Measurements from ENCODE around the gene NFAM1. TPM values are rescaled to one million over a fixed set of nuclear protein-coding genes. Genes with fewer than 3 reads are reported as not detected.

NFAM1 gene
- total RNA-seq, 1 experiment from 2014 or later = 0.18 TPM

DNA sequence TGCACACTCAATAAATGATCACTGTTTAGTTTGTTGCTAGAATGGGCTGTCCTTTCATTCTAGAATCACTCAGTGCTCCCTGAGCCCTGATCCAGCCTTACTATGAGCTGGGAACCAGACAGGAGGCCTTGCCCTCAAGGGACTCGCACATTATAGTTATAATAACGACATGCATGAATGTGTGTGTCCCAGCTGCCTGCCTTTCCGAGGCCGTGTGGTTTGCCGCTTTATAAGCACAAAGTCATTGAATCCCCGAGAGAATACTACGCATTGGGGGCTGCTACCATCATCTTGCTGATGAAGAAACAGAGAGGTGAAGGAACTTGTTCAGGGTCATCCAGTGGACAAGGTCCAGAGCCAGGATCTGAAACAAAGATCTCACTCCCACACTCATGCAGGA is 75.7 kb downstream of the NFAM1 start:
- H3K9me3 ChIP-seq (replicated peaks) = no peaks in the 10 kb centered on the region
- no peaks in the 10 kb centered on the region for H3K27me3 ChIP-seq
- no peak for DNase-seq
- H3K36me3 ChIP-seq = no peaks in the 10 kb centered on the region
- no peak overlapping the region for H3K27ac ChIP-seq
- H3K4me3 ChIP-seq = no peak overlapping the region
- no peaks in the 10 kb centered on the region for H3K4me1 ChIP-seq

DNA sequence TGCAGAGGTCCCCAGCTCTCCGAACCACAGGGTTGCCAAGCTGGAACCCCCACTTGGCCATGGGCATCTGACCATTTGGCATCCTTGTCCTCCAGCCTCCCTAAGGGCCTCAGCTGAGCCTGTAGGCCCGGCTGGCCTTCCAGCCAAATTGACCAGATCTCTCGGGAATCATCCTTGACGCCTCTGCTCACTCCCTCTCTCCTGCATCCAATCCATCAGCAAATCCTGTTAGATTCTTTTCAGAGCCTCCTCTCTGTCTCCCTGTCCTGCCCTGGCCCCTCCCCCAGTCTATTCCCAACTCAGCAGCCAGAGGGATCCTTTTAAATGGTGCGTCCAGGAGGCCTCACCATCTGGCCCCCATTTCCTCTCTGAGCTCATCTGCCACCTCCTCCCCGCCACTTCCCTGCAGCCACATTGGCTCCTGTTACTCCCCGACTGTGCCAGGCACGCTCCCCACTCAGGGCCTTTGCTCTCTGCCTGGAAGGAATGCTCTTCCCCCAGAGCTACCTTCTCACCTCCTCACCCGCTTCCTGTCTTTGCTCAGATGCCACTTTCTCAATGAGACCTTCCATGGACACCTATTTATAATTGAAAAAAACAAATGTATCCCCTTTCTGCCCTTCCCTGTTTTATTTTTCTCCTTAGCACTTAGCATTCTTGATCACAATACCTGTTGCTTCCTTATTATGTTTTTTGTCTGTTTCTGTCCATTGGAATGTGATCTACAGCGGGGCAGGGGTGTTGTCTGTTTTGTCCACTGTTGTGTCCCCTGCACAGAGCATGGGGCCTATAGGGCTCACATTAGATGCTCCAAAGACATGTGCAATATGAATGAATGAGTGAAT is 78.1 kb downstream of the NFAM1 start:
- no peak overlapping the region for H3K27ac ChIP-seq
- no peaks in the 10 kb centered on the region for H3K4me1 ChIP-seq

DNA sequence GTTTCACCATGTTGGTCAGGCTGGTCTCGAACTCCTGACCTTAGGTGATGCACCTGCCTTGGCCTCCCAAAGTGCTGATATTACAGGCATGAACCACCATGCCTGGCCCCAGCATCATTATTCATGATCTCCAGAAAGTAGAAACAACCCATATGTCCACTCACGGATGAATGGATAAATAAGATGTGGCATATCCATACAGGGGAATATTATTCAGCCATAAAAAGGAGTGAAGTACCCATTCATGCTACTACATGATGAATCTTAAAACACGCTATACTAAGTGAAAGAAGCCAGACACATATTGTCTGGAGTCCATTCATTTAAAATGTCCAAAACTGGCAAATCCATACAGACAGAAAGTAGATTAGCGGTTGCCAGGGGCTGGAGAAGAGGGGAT is 81.8 kb downstream of the NFAM1 start:
- H3K9me3 ChIP-seq (replicated peaks) = no peaks in the 10 kb centered on the region

More for the DNA sequence above, 78.1 kb downstream of the NFAM1 start:
- no peak overlapping the region for H3K4me3 ChIP-seq
- no peaks in the 10 kb centered on the region for H3K27me3 ChIP-seq
- no peaks in the 10 kb centered on the region for H3K9me3 ChIP-seq (replicated peaks)
- peak; percentile 24 to 52 for DNase-seq
- no peaks in the 10 kb centered on the region for H3K36me3 ChIP-seq

DNA sequence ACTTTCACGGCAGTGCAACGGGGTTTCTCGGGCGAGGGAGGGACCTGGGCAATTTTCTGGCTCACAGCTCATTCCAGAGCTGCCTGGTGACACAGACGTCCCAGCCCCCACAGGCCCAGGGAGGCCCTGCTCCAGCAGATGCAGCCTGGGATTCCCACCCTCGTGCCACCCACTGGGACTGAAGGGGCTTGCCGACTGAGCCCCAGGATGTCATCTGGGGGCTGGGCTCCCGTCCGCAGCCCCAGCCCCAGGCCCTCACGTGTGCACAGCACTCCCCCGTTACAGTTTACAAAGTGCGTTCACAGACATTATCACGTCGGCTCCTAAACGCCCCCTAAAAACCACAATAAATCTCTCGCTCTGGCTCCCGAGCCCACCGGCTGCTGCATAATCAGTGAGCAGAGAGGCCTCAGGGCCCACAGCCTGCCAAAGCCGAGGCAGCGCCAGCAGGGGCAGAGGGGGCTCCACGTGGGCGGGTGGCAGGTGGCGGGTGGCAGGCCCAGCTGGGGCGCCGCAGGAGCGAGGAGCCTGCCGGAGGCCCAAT is 84.8 kb downstream of the NFAM1 start:
- Histone ChIP-seq H3K9me3 (replicated peaks) (no peaks in the 10 kb centered on the region), H3K4me3 (no peak overlapping the region), H3K27me3 (peaks cover 18% of the 10 kb centered on the region; the same call in 1 of the 2 replicates), H3K27ac (no peak overlapping the region), H3K4me1 (peaks cover 10% of the 10 kb centered on the region; the same call in 1 of the 2 replicates), H3K36me3 (no peaks in the 10 kb centered on the region)
- DNase-seq = peak; percentile 51 to 56

More for the DNA sequence above, 81.8 kb downstream of the NFAM1 start:
- Histone ChIP-seq H3K4me1 (peaks cover 10% of the 10 kb centered on the region; the same call in 1 of the 2 replicates), H3K27me3 (peaks cover 10% of the 10 kb centered on the region; the same call in 1 of the 2 replicates), H3K4me3 (no peak overlapping the region), H3K27ac (no peak overlapping the region), H3K36me3 (no peaks in the 10 kb centered on the region)
- DNase-seq = no peak

- Histone ChIP-seq H3K4me1 (peaks cover 10% of the 10 kb centered on the region; the same call in 1 of the 2 replicates), H3K27me3 (peaks cover 18% of the 10 kb centered on the region; the same call in 1 of the 2 replicates), H3K4me3 (no peak overlapping the region)
Measured at GRCh38 chr22:42346722-42347121, 85.5 kb downstream of the NFAM1 start.

DNA sequence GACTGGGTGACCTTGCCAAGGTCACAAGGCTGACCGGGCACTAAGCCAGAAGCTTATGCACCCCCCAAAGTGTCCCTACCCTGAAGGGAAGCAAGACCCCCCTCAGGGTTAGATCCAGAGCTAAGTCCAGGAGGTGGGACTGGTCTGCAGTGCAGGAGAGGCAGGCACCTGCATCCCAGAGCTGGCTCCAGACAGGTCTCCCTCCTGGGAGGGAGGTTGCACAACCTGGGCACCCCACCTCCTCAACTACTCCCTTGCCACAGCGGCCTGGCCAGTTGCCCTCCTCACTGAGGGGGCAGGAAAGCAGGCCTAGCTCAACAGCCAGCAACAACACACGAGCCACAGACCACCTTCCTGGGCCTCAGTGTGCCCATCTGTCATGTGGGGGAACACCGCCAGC is 86.7 kb downstream of the NFAM1 start:
- Histone ChIP-seq H3K4me1 (peaks cover 10% of the 10 kb centered on the region; the same call in 1 of the 2 replicates), H3K36me3 (no peaks in the 10 kb centered on the region), H3K27me3 (peaks cover 22% of the 10 kb centered on the region; the same call in 1 of the 2 replicates), H3K4me3 (no peak overlapping the region), H3K27ac (no peak overlapping the region), H3K9me3 (replicated peaks) (no peaks in the 10 kb centered on the region)
- DNase-seq = no peak

More at GRCh38 chr22:42346722-42347121, 85.5 kb downstream of the NFAM1 start:
- no peaks in the 10 kb centered on the region for H3K9me3 ChIP-seq (replicated peaks)
- H3K36me3 ChIP-seq = no peaks in the 10 kb centered on the region
- H3K27ac ChIP-seq = no peak overlapping the region
- no peak for DNase-seq

DNA sequence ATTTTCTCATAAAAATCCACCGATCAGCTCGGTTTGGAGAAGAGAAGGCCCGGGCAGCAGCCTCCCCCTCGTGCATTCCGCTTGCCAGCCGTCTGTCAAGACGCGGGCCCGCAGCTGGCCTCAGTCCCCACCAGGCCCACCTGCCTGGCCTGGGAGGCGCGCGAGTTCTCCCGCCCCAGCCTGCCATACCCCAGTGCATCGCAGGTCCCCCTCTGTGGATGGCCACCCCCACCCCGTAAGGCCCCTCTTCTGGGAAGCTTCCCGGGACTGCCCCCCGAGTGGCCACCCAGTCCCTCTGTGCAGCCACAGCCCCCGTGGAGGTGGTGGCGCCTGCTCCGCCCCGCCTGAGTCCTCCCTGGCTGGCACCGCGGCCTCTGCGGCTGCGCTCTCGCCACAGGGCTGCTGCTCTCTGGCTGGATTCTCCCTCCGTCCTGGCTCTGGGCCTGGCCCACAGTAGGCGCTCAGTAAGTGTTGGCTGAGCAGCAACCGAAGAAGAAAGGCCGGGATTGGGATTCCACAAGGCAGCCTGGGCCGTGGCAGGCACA is 87.8 kb downstream of the NFAM1 start:
- Histone ChIP-seq H3K36me3 (no peaks in the 10 kb centered on the region), H3K4me1 (peaks cover 10% of the 10 kb centered on the region; the same call in 1 of the 2 replicates), H3K9me3 (replicated peaks) (no peaks in the 10 kb centered on the region), H3K27ac (no peak overlapping the region), H3K4me3 (no peak overlapping the region), H3K27me3 (peaks cover 22% of the 10 kb centered on the region; the same call in 1 of the 2 replicates)
- no peak for DNase-seq

DNA sequence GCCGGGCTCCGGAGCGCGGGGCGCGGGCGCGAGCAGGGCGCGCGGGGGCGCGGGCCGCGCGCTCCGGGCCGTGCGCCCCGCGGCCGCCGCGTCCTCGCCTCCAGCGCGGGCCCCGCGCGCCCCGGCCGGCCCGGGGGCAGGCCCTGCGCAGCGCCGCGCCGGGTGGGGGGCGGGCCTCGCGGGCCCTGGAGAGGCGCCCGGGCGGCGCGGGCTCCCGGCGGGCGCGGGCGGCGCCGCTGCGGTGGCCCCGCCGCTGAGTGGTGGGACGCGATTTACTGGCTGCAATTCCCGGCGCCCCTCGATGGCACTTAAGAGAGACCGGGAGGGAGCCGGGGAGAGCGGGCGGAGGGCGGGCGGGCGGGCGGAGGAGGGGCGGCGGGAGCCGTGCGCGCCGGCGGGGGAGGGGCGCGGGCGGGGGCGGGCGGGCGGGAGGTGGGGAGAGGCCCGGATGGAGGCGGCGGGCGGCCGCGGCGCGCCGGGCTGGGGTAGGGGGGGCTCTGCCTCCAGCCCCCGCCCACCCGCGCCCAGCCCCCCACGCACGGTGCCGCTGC is 88.6 kb downstream of the NFAM1 start:
- H3K27ac ChIP-seq = no peak overlapping the region
- H3K9me3 ChIP-seq (replicated peaks) = no peaks in the 10 kb centered on the region
- H3K4me3 ChIP-seq = no peak overlapping the region
- DNase-seq = no peak
- peaks cover 10% of the 10 kb centered on the region; the same call in 1 of the 2 replicates for H3K4me1 ChIP-seq
- no peaks in the 10 kb centered on the region for H3K36me3 ChIP-seq
- peaks cover 20% of the 10 kb centered on the region; the same call in 1 of the 2 replicates for H3K27me3 ChIP-seq

- no peaks in the 10 kb centered on the region for H3K36me3 ChIP-seq
- H3K27ac ChIP-seq = no peak overlapping the region
- H3K4me1 ChIP-seq = peaks cover 9% of the 10 kb centered on the region; the same call in 1 of the 2 replicates
- no peaks in the 10 kb centered on the region for H3K9me3 ChIP-seq (replicated peaks)
- H3K4me3 ChIP-seq = peak overlapping the region; percentile 40
- peaks cover 15% of the 10 kb centered on the region; the same call in 1 of the 2 replicates for H3K27me3 ChIP-seq
- DNase-seq = no peak
Measured at GRCh38 chr22:42343121-42343454, 89.1 kb downstream of the NFAM1 start.

- Histone ChIP-seq H3K27me3 (peaks cover 13% of the 10 kb centered on the region; the same call in 1 of the 2 replicates), H3K4me3 (peak overlapping the region; percentile 40), H3K27ac (no peak overlapping the region), H3K4me1 (peaks cover 4% of the 10 kb centered on the region; the same call in 1 of the 2 replicates), H3K36me3 (no peaks in the 10 kb centered on the region), H3K9me3 (replicated peaks) (no peaks in the 10 kb centered on the region)
- no peak for DNase-seq
Measured at GRCh38 chr22:42342426-42343120, 89.6 kb downstream of the NFAM1 start.

DNA sequence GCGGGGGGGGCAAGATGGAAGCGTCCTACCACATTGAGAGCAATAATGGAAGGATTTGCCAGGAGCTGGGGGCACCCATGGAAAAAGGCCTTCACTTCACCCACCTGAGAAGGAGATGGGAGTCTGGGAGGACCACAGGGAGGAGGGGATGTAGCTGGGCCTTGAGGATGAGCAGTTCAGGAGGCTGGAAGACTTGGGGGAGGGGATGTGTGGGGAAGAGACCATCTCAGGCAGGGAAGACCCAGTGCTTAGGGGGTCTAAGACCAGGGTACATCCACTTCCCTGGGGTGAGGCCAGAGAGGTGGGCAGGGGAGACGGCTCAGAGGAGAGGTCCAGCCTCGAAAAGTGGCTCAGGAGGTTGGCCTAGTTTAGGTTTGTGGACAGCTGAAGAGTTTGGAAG is 90.4 kb downstream of the NFAM1 start:
- DNase-seq = no peak
- no peaks in the 10 kb centered on the region for H3K9me3 ChIP-seq (replicated peaks)
- no peak overlapping the region for H3K4me3 ChIP-seq
- peaks cover 13% of the 10 kb centered on the region; the same call in 1 of the 2 replicates for H3K27me3 ChIP-seq
- H3K36me3 ChIP-seq = no peaks in the 10 kb centered on the region
- H3K4me1 ChIP-seq = no peaks in the 10 kb centered on the region
- no peak overlapping the region for H3K27ac ChIP-seq

DNA sequence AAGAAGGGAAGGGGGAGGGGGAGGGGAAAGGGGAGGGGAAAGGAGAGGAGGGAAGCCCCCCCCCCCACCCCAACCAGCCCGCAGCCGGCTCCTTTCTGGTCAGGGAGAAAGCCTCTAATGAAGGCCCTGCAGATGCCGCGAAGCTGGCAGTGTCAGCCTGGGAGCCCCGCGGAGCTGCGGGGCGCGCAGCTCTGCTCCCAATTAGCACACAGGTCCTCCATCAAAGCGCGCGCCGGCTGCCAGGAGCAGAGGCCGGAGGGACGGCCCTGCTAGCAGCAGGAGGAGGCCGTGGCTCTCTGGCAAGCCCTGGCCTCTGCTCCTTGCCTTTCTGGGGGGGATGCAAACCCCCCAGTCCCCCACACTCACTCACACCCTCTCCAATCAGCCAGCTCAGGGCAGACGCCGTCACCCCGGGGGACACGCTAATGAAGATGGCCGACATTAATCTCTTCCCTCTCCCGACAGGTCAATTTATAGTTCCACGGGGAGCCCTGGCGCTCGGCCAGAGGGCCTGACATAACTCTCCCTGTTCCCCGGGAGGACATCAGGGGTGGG is 91.3 kb downstream of the NFAM1 start:
- H3K36me3 ChIP-seq = no peaks in the 10 kb centered on the region
- no peak for DNase-seq
- no peak overlapping the region for H3K4me3 ChIP-seq
- H3K9me3 ChIP-seq (replicated peaks) = no peaks in the 10 kb centered on the region
- no peak overlapping the region for H3K27ac ChIP-seq
- H3K4me1 ChIP-seq = peaks cover under 1% of the 10 kb centered on the region; the same call in 1 of the 2 replicates
- peaks cover 13% of the 10 kb centered on the region; the same call in 1 of the 2 replicates for H3K27me3 ChIP-seq

GRCh38 chr22:42340150-42340549 is 92.1 kb downstream of the NFAM1 start:
- H3K4me1 ChIP-seq = peaks cover 8% of the 10 kb centered on the region
- no peak for DNase-seq
- H3K4me3 ChIP-seq = no peak overlapping the region
- H3K27ac ChIP-seq = no peak overlapping the region
- H3K27me3 ChIP-seq = peaks cover 13% of the 10 kb centered on the region; the same call in 1 of the 2 replicates
- H3K36me3 ChIP-seq = no peaks in the 10 kb centered on the region
- no peaks in the 10 kb centered on the region for H3K9me3 ChIP-seq (replicated peaks)

DNA sequence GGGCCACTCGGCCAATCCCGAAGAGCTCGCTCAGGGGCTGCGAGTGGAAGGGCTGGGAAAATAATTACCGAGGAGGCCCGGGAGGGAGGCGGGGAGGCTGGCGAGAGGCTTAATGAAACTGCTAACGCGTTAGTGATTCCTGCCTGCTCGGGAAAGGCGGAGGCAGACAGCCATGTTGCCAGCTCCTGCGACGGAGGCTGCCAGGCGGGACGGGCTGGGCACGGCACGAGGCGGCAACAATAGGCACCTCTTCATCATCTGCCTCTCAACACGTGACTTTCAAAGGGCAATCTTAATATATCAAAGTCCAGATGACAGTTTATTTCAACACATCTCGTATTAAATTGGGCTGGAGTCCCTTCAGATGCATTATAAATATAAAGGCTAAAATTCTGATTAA is 93.7 kb downstream of the NFAM1 start:
- no peak for DNase-seq
- Histone ChIP-seq H3K9me3 (replicated peaks) (no peaks in the 10 kb centered on the region), H3K36me3 (no peaks in the 10 kb centered on the region), H3K4me3 (no peak overlapping the region), H3K4me1 (peaks cover 12% of the 10 kb centered on the region), H3K27me3 (peaks cover 4% of the 10 kb centered on the region; the same call in 1 of the 2 replicates), H3K27ac (no peak overlapping the region)
